Peyer's patch (tissue), 4 donors: ENCODE data around the gene PDE4D.

Experiments used
- POLR2A ChIP-seq, 2 donors: fragments of 450-650 bp; IDR thresholded peaks; one replicate each; pipeline ENCODE4 v1.5.1; 2017; ENCODE audit warnings: antibody characterized with exemption in 2 of 2, mild to moderate bottlenecking in 2 of 2, moderate library complexity in 2 of 2
- TF ChIP-seq, protein P1 (sequence below), 6 experiments: fragments of 450-650 bp in 4 of 6; fragments of 200-600 bp in 2 of 6; sonication (generic) in 1 of 6; IDR thresholded peaks; one replicate each; pipeline ENCODE4 v1.5.1; 2017 to 2019; ENCODE audit warnings: antibody characterized with exemption in 6 of 6, mild to moderate bottlenecking in 3 of 6, moderate library complexity in 1 of 6

GRCh38 chr5:59360130-59360555 is 533.4 kb downstream of the PDE4D start:
- TF ChIP-seq POLR2A (IDR thresholded peaks at IDR 0.05): no peak
- TF ChIP-seq, protein P1, sequence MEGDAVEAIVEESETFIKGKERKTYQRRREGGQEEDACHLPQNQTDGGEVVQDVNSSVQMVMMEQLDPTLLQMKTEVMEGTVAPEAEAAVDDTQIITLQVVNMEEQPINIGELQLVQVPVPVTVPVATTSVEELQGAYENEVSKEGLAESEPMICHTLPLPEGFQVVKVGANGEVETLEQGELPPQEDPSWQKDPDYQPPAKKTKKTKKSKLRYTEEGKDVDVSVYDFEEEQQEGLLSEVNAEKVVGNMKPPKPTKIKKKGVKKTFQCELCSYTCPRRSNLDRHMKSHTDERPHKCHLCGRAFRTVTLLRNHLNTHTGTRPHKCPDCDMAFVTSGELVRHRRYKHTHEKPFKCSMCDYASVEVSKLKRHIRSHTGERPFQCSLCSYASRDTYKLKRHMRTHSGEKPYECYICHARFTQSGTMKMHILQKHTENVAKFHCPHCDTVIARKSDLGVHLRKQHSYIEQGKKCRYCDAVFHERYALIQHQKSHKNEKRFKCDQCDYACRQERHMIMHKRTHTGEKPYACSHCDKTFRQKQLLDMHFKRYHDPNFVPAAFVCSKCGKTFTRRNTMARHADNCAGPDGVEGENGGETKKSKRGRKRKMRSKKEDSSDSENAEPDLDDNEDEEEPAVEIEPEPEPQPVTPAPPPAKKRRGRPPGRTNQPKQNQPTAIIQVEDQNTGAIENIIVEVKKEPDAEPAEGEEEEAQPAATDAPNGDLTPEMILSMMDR (IDR thresholded peaks at IDR 0.05): no peak
